HL-60/S4 (cell line): ENCODE measurements around the gene SDR42E1.

Experiments
- in situ Hi-C: fragments of 300-500 bp; cut with MboI; formaldehyde crosslinking; loops from 2 replicates; pipeline ENCODE4 v1.14.3; 2022; ENCODE audit warnings: low sequenced_read_pairs

Gene SDR42E1

GRCh38 chr16:82011199-82011641, at the start of gene SDR42E1:
TSS of gene SDR42E1 (minus strand) at chr16:82011470. CDS start at chr16:82000858, 10,612 bp downstream.
- in situ Hi-C loops, result no loop called here

GRCh38 chr16:82059983-82060421, 48.7 kb upstream of the SDR42E1 start:
- in situ Hi-C loops, result no loop called here

- in situ Hi-C loops, result no loop called here
These were observed 48.1 kb upstream of the SDR42E1 start for GRCh38 chr16:82059161-82059982.

GRCh38 chr16:82056550-82056896, 45.3 kb upstream of the SDR42E1 start:
- in situ Hi-C loops, result no loop called here

DNA sequence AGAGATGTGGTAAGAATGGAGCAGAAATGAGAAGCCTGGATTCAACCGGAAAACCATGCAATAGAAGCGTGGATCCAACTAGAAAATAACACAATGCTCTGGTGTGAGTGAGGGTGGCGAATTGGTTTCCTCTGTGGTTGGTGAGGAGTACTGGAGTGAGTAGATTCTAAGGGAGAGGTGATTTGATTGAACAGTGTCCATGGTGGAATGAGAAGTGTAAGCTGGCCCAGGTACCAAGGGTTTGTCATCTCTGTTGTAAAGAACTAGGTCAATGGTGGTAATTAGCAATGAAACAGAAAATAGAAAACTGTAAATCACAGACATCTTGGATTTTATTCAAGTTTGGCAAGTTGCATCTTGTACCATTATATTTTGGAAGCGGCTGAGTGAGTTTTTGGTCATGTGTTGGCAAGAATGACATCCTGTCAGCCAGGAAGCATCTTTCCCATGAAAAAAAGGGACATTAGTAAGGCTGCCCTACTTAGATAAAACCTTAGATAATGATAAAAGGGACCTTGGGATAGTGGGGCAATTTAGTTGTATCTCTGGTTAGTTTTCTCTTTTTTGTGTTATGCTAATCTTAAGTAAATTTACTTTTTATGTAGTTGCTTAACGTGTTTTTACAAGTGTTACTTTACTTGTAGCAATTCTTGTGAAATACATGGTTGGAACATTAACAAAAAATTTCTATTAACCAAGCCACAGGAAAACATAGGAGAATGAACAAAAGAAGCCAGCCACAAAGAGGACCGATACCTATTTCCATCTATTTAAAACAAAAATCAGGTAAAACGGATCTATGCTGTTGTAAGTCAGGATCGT, 44.7 kb upstream of the SDR42E1 start:
- in situ Hi-C loops, result no loop called here

DNA sequence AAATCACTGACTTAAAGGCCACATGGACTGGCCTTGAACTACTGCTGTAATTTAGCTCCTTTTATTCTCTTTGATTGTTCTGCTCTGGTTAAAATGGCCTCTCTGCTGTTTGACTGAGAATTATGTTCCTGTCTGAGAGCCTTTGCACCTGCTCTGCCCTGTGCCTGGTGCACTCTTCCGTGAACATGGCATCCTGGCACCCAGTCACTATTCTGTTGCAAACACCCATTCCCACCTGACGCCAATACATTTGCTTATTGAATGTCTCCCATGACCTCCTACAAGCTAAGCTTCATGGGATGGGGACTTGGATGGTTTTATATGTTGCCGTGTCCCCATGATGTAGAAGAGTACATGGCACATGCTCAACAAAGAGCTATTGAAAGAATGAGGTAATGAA, 43.8 kb upstream of the SDR42E1 start:
- in situ Hi-C loops, result no loop called here

DNA sequence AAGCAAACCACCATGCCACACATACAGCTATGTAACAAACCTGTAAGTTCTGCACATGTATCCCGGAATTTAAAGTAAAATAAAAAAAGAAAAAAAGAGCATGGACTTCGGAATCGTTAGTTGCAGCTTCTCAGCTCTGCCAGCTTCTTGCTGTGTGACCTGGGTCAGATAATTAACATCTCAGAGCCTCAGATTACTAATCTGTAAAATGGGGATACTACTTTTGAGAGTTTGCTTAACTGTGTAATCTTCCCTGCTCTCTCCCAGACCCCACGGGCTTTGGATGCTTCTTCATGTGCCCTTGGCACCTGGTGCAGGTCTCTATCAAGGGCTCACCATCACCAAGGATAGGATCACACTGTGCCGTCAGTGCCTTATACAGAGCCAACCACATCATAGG, 40.4 kb upstream of the SDR42E1 start:
- in situ Hi-C loops, result no loop called here

DNA sequence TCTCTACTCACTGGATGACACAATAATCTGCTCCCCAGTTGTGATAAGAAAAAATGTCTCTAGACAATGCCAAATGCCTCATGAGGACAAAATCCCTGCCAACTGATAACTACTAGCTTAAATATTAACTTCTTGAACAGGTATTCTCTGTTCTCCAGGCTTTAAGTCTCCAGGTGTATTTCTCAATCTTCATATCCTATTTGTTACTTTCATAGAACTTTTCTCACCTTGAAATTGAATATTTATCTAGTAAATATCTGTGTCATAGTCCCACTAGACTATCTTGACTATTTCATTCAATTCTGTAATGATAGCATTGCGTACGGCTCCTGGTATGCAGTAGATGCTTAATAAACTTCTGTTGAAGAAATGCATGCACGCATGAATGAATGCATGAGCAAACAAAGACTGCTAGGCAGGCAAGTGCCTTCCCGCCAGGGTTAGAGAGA, 39.7 kb upstream of the SDR42E1 start:
- in situ Hi-C loops, result no loop called here

DNA sequence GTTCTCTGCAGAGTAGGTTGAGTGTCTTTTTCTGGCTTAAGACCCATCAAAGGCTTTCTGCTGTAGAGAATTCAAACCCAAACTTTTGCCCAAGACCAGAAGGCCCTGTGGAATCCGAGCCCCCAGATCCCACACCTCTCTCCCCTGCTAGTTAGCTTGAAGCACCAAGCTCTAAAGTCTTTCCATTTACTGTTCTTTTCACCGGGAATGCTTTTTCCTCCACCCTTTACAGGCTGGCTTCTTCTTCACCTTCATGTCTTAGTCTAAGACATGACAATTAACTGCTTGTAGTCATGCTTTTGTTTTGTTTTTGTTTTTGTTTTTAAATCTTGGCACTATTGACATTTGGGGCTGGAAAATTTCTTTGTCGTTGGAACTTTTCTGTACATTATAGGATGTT, 39.2 kb upstream of the SDR42E1 start:
- in situ Hi-C loops, result no loop called here

DNA sequence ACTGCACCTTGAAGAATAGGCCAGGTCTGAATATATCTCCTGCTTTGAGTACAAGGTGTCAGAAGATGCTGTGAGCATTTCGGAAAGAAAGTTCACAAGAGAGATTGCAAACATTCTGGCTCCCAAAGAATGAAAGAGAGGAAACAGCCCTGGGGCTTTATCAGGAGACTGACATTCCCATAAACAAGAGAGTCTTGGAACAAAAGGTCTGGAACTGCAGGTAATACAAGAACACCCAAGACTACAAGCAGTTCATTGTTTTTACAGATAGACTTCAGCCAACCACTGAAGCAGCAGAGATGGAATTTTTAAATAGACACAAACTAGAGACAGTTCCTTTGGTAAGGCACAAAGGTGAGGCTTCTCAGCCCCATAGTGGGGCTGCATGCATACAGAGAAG, 38.2 kb upstream of the SDR42E1 start:
- in situ Hi-C loops, result no loop called here

DNA sequence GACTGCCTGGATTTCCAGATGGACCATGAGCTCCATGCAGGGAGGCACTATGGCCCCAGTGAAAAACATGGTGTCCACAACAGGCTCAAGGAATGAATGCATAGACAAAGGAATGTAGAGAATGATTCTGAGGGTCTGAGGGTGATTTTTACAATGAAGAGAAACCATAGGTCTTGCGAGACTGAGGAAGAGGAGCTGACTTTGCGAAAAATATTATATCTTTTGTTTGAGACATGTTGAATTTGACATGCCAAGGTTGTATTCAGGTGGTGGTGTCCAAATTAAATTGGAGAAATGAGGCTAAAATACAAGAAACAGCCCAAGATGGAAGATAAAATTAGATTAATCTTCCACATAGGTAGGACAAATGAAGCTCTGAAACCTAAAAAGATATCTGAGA, 36.5 kb upstream of the SDR42E1 start:
- in situ Hi-C loops, result no loop called here

GRCh38 chr16:82047374-82047773, 36.1 kb upstream of the SDR42E1 start:
- in situ Hi-C loops, result no loop called here

GRCh38 chr16:82046941-82047340, 35.7 kb upstream of the SDR42E1 start:
- in situ Hi-C loops, result no loop called here

DNA sequence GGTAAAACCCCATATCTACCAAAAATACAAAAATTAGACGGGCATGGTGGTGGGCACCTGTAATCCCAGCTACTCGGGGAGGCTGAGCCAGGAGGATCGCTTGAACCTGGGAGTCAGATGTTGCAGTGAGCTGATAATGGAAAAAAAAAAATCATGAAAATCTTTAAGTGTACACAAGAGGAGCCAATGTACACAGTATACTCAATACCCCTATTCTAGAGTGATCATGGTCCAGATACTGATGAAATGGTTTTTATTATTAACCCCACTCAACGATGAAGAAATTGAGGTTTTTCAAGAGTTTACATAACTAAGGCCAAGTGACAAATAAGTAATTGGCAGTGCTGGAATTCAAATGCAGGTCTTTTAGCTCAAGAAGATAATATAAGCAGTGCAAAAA, 35.3 kb upstream of the SDR42E1 start:
- in situ Hi-C loops, result no loop called here

DNA sequence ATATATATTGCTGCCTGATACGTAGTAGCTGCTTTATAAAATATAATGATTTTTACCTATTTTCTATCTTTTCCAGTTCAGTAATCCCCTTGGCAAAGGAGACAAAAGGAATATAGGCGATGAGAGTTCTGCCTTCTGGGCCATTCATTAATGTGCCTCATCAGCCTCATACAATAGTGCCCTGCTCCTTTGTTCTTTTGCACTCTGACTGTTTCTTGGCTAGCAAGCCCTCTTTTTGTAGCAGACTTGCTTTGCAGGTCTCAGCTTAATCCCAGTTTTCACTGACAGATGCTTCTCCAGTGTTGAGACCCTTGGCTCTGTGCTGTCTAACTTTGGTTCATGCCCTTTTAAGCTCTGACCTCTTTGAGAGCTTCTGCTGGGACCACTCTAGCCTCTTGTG, 34.2 kb upstream of the SDR42E1 start:
- in situ Hi-C loops, result no loop called here

DNA sequence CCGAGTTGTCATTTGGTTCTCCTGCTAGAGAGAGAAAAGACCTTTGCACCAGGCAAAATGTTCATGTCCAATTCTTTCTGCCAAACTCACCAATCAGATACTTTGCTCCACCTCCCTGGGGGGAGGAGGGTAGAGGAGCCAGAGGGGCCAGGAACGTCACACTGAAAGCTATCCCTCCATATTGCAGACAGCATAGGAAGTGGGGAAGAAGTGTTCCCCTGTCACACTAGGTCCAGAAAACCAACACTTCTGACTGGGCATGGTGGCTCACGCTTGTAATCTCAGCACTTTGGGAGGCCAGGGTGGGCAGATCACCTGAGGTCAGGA, 33.3 kb upstream of the SDR42E1 start:
- in situ Hi-C loops, result no loop called here

DNA sequence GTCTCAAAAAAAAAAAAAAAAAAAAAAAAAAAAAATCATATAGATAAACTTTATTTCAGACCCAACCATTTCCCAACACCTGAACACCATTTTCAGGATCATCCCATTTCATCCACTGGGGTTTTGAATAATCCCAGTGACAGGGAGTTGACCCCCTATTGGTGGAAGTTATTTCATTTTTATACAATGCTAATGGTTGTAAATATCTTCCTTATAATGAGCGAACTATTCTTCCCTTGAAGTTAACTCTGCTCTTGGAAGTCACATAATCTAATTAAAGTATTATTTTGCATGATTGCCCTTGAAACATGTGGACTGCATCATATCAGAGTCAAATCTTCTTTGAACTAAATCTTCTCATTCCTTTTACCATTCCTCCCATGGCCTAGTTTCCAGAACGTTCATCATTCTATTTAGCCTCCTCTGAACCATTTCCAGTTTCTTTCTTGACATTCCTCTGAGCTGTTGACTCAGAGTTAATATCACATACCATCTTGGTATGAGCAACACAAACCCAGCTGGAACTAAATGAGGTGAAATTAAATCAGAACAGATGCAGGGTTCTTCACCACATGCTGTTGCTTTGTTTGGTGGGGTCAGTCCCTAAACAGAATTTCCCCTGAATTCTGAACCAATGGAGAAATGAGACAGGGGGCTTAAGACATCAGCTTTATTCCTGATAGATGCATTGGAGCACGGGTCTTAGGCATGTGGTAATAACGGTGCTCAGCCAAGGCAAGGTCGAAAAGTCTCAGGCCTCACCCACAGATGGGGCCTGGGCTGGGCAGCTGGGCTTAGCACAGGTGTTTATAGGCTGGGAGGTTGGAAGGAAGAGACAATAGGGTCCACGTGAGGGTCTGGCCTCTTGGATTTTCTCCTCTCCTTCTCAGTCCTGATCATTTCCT, 32.7 kb upstream of the SDR42E1 start:
- in situ Hi-C loops, result no loop called here

DNA sequence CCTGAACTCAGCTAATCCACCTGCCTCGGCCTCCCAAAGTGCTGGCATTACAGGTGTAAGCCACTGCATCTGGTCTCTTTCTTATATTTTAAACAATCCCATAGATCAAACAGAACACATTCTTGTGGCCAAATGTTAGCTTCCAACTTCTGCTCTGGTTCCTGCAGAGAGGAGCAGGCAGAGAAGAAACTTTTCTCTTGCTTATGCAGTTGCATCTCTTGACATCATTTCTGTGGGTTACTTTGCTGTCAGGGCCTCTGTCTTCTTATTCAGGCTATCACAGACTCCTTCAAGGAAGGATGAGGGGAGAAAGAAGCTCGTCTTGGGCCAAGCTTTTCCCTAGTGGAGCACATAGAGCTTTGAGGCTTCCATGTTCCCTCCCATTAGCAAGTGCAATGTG, 31.6 kb upstream of the SDR42E1 start:
- in situ Hi-C loops, result no loop called here

DNA sequence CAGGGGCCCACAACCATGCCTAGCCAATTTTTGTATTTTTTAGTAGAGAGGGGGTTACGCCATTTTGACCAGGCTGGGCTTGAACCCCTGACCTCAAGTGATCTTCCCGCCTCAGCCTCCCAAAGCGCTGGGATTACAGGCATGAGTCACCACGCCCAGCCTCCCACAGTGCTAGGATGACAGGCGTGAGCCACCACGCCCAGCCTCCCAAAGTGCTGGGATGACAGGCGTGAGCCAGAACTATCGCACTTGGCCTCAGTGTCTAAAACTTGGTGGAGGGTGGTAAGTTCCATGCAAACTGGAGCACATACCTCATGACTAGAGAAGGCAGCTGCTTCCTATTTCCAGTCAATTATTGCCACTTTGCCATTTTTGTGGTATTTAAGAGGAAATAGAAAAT, 30.9 kb upstream of the SDR42E1 start:
- in situ Hi-C loops, result no loop called here

DNA sequence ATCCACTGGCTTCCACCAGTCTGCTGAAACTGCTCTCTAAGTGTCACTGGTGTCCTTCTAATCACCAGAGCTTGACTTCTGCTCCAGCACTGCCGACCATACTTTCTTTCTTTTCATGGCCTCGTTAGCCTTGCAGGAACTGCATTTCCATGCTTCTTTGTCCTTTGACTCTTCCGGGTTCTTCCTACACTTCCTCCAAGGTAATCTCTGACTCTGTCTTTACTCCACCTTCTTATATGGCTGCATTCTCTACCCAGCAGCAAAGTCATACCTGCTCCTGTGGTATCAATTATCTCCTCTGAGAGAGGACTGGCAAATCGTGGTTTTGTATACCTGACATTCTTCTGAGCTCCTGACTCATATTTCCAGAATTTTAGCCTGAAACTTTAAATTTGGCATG, 30.3 kb upstream of the SDR42E1 start:
- in situ Hi-C loops, result no loop called here

DNA sequence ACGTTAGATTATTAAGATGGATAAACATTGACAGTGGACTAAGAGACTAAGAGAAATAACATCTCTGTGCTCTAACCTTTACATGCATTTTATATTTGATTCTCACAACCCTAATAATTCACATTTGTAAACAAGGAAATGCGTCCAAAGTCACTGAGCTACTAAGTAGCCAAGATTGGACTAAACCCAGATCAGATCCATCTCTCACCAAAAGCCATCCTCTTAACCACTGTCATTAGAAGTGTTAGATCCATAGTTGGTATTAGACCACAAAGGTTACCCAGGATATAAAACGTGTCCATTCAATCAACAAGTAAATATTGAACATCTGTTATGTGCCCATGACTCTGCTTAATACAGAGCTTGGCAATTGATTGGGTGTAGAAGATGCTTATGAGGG, 29.0 kb upstream of the SDR42E1 start:
- in situ Hi-C loops, result no loop called here
